Amniotic stem cell (primary cell): Measurements from ENCODE around the gene CCDC149.

Experiments
- DNase-seq: peaks from one replicate; lab custom pipeline; 2025; lab: John Stamatoyannopoulos, UW

Gene CCDC149

DNA sequence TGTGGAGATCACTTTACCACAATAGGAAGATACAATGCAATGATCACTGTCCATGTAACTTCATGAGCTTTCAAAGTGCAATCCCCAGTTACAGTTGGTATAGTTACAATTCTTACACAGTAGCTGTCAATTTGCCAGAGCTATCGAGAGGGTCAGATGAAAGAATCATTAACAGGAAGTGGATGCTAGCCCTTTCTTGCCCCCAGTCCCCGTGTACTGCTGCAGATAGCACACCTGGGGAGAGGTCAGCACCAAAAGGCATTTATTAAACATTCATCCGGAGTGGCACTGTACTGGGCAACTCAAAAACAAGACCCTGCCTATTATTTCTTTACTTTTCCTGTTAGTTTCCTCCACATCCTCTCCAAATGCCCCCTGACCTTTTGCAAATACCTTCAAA lies 69.7 kb downstream of the CCDC149 start:
- DNase-seq = no peak

DNA sequence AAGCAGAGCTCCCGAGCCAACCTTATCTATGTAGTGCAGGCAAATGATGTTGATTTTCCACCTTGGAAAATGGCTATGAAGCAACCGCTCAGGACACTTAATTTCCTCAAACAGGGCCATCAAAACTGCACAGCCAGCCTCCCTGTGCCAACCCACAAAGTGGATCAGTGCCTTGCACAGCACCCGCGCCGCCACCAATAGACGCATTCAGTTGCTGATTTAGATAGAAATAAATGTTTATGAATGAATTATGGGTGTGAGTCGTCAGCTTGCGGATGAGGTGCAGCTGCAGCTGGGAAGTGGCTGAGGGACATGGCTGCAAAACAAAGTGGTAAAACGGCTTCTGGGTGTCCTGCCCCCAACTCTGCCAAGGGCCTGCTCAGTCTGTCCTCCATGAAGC lies 70.5 kb downstream of the CCDC149 start:
- no peak for DNase-seq

DNA sequence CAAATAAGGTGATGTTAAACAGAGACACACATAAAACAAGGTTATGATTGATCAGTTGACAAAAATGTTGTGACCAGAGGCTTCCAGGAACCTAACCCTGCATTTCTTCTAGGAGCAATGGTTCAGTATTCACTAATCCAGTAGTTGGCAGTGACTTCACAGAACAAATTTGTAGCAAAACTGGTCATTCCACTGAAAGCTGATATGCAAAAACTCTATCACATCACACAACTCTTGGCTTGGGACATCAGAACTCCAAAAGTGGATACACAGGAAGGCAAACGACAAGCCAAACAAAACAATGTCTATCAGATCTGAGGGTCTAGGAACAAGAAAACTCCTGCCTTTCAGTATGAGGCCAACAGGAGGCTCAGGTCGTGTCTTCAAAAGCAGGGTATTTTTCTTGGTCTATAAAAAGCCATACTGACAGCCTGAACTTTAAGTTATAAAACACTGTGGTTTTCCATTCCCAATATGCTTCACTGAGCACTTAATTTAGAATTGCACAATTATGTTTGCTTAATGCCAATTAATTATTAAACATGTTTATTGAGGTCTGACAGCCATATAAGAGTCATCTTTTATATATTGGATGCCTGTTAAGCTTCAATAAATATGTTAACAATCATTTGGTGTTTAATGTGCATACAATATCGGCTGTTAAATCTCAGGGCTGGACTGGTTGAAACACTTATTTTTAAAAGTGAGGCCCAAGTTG lies 71.9 kb downstream of the CCDC149 start:
- DNase-seq = no peak

DNA sequence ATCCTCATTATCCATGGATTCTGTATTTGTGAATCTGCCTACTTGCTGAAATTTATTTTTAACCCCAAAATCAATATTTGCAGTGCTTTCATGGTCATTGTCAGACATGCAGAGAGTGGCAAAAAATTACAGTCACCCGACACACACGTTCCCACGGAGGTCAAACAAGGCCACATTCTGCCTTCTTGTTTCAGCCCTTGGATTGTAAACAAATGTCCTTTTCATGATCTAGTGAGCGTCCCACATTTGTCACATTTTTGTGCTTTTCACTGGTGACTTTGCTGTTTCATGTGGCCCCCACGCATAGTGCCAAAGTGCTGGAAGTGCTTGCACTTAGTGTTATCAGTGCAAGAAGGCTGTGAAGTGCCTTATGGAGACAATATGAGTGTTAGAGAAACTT lies 72.5 kb downstream of the CCDC149 start:
- no peak for DNase-seq

DNA sequence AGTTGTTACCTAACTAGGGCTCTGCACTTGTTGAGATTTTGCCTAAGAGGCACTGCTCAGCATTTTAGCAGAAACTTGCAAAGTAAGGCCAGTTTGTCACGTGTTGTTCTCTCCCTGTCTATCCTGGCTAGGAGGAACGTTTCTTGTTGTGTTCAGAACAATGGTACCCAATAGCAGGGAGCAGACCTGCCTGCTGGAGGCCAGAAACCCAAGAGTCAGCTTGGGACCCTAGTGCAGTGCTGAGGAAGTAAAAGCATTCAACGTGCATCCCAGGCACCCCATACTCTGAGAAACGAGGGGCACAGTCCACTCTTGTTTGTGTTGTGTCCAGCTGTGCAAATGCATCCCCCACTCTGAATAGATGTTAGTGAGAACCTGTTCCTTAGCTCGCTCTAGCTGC lies 75.1 kb downstream of the CCDC149 start:
- DNase-seq = no peak

DNA sequence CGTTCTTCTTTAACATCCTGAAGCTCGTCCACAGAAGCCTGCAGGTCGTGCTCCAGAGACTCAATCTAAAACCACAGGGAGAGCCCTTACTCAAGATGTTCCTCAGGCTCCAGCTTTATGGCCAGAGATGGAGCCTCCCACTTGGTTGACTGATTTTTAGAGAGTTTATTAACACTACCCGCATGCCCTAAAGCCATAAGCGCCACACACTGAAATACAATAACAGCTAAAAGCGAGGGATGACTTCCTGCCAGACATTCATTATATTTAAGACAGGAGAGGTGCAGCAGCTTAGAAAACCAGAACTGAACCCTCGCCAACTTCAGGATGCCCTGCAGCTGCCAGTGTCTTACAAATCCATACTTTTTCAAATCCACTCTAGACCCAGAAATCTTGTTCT lies 75.5 kb downstream of the CCDC149 start:
- no peak for DNase-seq

DNA sequence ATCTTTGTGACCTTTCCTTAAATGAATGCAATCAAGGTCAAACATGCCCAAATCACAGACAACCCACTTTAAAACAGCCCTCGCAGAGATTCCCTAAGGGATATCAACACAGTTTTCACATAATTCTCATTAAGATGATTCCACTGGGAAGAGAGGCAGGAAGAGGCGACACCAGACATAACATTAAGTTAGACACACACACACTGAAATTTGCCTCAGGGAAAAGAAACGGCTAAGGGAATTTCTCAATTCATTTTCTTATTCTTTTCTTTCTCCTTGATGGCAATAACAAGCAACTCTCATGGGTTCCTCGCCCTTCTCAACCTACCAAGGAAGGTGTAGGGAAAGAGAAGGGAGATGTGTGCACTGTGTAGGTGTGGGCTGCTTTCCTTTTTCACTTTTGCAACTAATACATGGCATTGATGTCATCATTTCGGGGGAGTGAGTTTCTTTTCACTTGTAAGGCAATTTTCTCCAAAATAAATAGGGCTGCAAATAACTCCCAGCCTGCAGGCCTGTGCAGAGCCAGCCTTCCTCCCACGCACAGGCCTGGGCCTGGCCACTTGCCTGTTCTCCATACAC lies 76.1 kb downstream of the CCDC149 start:
- DNase-seq = no peak

DNA sequence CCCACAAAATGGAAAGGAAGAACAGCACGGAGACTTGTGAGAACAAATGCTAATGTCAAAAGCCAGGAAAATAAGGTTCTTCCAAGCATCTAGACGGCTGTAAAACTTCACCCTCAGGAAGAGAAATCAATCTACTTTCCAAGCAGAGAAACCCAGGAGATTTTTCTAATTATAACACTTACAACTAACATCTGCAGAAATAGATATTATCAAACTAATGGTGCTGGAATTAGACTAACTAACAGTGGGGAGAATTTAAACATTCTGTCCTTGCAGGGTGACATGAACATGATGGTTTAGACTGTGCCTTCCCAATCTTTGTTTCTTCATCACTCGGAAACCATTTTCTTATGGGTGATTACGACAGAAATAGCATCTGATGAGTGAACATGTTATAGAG lies 77.1 kb downstream of the CCDC149 start:
- DNase-seq = no peak

DNA sequence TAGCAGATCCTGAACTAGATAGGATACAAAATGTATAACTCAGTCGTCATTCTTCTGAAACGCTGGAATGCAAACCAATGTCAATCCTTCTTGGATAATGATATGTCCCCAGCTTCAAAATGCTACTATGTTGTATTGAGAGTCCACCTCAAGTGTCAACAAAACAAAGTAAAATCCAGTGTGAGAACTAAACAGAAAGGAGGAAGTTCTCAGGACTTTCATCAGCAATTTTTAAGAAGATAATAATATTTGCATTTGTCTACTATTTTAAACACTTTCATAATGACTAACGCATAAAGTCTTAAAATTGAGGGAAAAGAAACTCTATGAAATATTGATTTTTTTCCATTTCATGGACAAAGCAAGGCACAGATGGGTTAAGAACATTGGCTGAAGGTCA lies 81.2 kb downstream of the CCDC149 start:
- no peak for DNase-seq

DNA sequence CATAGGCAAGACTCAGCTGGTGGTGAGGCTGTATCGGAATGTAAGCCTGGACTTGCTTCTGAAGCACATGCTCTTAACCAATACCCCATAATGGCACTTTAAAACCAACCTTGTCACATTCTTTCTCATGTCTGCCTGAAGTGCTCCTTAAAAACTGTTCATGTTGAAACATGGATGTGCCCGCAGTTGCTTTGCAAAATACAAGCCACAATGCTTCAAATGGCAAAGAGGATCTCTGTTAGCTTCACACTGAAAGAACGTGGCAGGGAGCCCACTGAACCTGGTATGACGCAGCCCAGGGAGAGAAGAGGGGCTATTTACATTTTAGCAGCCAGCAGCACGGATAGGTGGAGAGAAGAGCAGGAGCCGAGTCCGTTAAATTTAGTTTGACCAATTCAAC lies 88.1 kb downstream of the CCDC149 start:
- no peak for DNase-seq

DNA sequence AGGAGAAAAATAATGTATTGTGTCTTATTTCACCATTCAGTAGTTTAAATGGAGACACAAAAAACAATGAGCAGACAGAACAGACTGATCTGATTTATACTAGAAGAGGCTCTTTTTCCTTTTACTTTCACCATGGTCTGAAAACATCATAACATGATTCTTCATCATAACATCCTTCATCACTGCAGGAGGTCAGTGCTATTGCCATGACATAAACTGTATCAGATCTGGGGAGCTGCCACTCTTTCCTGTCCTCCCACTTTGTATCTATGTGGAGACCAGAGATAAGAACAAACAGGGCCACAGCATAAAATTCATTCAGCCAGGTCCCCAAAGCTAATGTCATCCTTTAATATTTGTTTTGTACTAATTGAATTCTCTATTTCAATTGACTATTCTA lies 92.3 kb downstream of the CCDC149 start:
- no peak for DNase-seq

DNA sequence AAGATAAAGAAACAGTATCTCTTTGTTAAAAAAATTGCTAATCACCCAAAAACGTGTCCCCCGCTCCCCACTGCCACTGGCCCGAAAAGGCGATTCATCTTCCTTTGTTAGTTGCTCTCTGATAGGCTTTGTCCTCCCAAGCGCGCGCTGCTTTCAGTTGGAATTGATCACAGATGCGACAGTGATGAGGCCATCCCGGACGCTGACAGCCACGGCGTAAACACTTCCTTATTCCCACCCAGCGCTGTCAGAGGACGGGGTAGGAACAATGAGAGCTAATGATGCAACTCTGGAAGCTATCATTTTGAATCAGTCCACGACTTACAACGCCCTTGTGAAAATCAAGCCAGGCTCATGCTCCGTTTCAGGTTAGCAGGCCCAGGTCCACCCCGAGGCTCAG lies 96.0 kb downstream of the CCDC149 start:
- no peak for DNase-seq

DNA sequence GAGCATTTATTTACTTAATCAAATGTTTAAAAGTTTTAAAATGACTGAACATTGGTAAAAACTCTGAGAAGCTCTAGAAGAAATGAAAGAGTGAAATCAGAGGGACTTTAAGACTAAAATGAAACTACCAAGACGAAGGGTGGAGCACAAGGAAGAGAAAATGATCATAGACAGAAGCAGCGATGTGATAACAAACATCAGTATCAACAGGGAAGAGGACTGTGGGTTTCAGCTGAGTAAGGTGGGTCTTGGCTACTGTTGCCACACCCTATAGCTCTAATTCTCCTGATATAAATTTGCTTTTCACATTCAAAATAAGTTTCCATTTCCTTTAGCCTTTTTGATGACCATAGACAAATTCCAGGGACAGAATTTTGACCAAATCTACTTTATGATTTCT lies 99.1 kb downstream of the CCDC149 start:
- no peak for DNase-seq

DNA sequence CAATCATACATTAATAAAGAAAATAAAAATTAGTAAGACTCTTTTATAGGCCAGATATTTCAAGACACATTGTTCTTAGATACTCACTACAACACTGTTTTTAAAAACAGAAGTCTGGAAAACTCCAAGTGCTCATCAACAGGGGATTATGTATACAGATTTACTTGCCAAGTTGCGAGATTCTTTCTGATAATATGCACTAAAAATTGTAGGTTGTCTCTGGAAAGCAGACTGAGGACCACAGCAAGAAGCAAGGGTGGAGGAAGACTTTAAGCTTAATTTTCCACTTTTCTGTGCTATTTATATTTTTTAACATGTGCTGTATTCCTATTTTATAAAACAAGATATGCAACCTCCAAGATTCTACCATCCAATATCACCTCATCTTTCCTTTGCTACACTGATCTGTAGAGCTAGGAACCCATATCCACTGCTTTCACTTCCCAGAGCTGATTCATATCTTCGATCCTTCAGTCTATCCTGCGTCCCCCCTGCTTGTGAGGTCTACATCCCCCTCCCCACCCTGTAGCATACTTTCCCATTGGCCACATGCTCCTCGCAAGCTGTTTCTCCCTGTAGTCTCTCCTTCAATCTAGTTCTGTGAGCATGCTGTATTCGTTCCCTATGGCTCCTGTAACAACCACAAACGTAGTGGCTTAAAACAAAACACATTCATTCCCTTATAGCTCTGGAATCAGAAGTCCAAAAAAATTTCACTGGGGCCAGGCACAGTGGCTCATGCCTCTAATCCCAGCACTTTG lies 101.8 kb downstream of the CCDC149 start:
- DNase-seq = no peak

DNA sequence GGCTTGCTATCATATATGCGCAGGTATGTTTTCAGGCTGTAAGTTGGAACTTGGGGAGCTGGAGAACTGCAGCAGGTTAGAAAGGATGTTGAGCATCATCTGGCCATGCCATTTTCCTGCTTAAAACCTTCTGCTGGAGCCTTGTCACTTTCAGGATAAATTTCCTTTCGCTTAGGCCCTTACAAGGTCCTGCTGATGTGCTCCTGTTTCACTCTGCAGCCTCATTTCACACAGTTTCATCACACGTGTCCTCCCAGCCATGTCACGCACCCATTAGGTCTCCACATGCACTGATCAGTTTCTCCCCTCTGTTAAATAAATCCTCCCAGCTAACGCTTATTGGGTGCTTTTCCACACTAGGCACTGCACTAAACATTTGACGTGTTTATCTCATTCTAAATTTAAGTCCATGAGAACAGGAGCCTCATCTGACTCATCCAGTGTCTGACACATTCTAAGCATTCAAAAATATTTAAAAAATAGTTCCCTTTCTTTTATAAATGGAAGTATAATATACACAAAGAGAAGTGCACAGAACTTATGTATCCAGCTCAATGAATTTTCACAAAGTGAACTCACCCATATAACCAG lies 102.9 kb downstream of the CCDC149 start:
- DNase-seq = peak; percentile 1

DNA sequence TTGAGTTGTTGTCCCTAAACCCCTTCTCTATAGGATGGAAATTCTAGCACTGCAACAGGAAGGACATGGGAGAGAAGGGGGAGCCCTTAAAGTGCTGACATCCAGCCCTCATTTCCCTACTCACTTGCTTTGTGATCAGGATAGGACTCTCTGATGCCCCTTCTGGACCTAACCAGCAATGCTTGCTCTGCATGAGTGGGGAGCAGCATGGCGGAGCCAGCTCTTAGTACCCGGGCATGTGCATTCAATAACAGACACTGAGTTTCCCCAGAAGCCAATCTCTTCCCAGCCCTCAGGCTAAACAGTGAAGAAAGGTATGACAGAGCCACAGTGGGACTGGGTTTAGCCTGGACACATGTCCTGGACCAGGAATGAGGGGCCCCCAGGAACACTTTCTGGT lies 103.5 kb downstream of the CCDC149 start:
- no peak for DNase-seq

DNA sequence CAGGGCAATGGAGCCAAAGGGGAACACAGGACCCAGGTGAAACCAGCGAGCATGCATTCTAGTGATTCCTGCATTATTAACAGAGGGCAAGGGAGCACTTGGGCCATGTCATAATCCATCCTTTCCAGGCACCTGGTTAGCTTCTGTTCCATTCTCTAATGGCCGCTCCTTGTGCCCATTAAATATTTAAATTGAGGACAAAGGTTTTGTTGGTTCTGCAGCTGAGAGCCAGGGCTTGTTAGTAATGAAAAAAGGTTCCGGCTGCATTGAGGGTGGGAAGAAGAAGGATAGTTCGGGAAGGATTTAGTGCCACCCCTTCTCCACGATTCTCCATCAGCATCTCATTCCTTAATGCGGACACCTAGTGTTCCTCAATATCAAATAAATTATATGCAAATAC lies 103.9 kb downstream of the CCDC149 start:
- no peak for DNase-seq

DNA sequence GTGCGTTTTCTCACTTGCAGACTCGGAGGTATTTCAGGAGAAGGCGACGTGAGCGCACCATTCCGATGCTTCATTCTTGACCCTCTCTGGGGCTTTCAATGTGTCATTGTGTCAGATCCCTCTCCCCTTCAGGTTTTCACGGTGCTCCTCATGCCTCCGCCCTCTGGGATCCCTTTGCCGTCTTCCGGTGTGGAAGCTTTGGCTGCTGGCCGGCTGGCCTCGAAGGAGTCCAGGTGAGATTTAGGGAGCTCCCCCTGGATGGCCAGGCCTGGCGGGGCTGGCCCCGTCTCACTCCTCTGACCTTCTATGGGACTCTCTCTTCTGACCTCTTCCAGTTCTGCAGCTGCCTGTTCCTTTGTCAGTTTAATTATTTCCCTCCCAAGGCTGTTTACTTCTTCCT lies 104.6 kb downstream of the CCDC149 start:
- DNase-seq = no peak

DNA sequence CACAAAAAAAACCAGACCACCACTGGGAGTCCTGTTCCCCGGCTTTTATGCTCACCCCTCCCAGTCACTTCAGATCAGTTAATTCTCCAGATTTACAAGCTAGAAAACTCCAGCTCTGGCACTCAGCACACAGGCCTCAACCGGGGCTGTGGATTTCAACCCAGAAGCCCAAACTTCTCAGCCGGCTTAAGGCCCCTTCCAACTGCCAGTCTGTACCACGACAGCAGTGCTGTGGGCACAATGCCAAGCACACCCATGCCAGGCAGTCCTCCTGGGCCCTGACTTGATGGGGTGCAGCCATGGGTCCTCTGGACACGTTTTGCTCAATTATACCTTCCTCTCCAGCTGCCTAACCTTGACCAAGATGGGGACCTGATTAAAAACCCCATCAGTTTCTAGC lies 105.2 kb downstream of the CCDC149 start:
- DNase-seq = no peak

DNA sequence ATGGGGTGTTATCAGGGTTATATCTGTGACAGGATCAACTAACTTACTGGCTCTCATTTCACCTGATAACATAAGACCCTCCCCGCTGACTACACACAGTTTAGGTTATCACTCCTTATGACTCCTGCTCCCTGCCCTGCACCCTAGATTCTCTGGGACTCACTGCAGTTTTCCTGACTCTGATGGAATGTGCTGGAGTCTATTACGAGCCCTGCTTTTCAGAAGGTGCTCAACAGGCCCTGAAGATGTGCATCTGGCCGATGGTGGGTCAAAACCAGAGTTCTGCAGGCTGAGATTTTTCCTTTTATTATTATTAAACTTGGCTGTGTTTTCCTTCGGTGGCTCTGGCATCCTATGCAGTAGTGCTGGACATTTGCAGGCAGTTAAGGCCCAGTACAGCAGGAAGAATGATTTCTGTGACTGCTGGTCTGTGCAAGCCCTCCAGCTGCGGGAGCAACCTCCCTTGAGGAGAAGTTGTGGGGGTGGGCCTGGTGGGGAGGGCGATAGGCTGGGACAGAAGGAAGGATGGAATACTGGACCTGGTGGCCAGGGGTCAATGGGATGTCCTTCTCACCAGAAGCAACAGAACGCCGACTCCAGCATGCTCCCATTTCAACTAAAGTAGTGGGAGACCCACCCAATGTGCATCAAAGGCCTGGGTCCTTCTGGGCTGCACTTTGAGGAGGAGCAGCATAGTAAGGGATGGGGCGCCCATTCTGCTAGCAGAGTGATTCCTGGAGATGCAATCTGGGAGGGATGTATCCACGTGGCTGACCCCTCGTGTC lies 106.4 kb downstream of the CCDC149 start:
- no peak for DNase-seq

DNA sequence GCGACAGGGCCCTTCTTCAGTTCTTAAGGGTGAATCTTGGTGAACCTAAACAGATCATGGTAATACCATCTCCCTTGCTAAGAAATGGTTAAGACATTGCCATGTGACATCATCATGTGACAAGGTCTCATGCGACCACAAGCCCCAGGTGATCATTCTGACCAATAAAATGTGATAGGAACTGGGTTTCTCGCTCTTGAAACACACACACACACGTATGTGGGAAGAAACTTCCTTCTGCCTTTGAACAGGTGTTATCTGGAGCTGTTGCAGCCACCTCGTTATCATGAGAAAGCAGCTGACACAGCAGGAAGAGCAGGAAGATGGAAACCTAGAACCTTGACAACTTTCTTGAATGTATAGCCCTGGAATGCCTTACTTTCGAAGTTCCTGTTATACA lies 107.3 kb downstream of the CCDC149 start:
- no peak for DNase-seq

DNA sequence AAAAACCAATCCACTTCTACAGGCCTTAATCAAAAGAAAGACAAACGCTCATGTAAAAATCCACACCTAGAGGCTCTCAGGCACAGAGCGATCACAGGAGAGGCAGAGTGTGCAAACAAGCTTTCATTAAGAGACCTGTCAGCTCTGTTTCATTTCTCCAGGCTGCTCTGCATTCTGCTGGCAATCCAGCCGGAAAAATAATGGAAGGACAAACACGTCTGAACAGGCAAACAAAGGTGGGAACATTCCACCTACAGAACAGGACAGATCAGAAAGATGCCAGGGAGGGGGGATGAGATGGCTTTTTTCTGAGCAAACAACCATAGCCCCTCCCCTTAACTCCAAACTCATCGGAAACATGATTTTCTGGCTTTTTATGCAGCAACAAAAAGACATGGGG lies 107.8 kb downstream of the CCDC149 start:
- no peak for DNase-seq
